ENCODE results near the gene PIGC.

PIGC gene

GRCh38 chr1:172411791-172412338 is 32.0 kb downstream of the PIGC start:
- DNase-seq (ENCODE audit: low read depth), result peak; percentile 59
- no peak for TF ChIP-seq CTCF (IDR thresholded peaks at IDR 0.05; ENCODE audit: insufficient read depth, low read depth, low read length, missing control alignments)
- H3K4me3 ChIP-seq (ENCODE audit: low read length), result no peak overlapping the region

GRCh38 chr1:172410027-172410426 is 33.8 kb downstream of the PIGC start:
- H3K4me3 ChIP-seq (ENCODE audit: low read length), result no peak overlapping the region
- TF ChIP-seq CTCF (IDR thresholded peaks at IDR 0.05; ENCODE audit: insufficient read depth, low read depth, low read length, missing control alignments), result no peak
- no peak for DNase-seq (ENCODE audit: low read depth)

GRCh38 chr1:172408958-172409357 is 34.9 kb downstream of the PIGC start:
- DNase-seq (ENCODE audit: low read depth), result peak; percentile 45
- TF ChIP-seq CTCF (IDR thresholded peaks at IDR 0.05; ENCODE audit: insufficient read depth, low read depth, low read length, missing control alignments), result no peak
- no peak overlapping the region for H3K4me3 ChIP-seq (ENCODE audit: low read length)

GRCh38 chr1:172406968-172407367 is 36.9 kb downstream of the PIGC start:
- no peak overlapping the region for H3K4me3 ChIP-seq (ENCODE audit: low read length)
- DNase-seq (ENCODE audit: low read depth), result no peak
- TF ChIP-seq CTCF (IDR thresholded peaks at IDR 0.05; ENCODE audit: insufficient read depth, low read depth, low read length, missing control alignments), result no peak

- H3K4me3 ChIP-seq (ENCODE audit: low read length), result no peak overlapping the region
- DNase-seq (ENCODE audit: low read depth), result peak; percentile 56
- no peak for TF ChIP-seq CTCF (IDR thresholded peaks at IDR 0.05; ENCODE audit: insufficient read depth, low read depth, low read length, missing control alignments)
Observed at GRCh38 chr1:172405912-172406311, 38.0 kb downstream of the PIGC start.

GRCh38 chr1:172404121-172404520 is 39.7 kb downstream of the PIGC start:
- no peak for TF ChIP-seq CTCF (IDR thresholded peaks at IDR 0.05; ENCODE audit: insufficient read depth, low read depth, low read length, missing control alignments)
- no peak for DNase-seq (ENCODE audit: low read depth)
- no peak overlapping the region for H3K4me3 ChIP-seq (ENCODE audit: low read length)

- TF ChIP-seq CTCF (IDR thresholded peaks at IDR 0.05; ENCODE audit: insufficient read depth, low read depth, low read length, missing control alignments), result no peak
- DNase-seq (ENCODE audit: low read depth), result no peak
- H3K4me3 ChIP-seq (ENCODE audit: low read length), result no peak overlapping the region
Observed at GRCh38 chr1:172402878-172403569, 40.8 kb downstream of the PIGC start.
